Nephron (organoid): ENCODE data around the gene SLC38A3.

Source experiments
- H3K27ac Mint-ChIP-seq, 3 experiments: 2 replicates each; pipeline ENCODE4 v1.8.0; 2020; ENCODE audit warnings: mixed read lengths in 3 of 3, mild to moderate bottlenecking in 2 of 3, moderate library complexity in 1 of 3
- H3K27me3 Mint-ChIP-seq: 2 replicates; pipeline ENCODE4 v1.8.0; 2021; ENCODE audit warnings: low read depth, mild to moderate bottlenecking, moderate library complexity, mixed read lengths
- H3K36me3 Mint-ChIP-seq: 2 replicates; pipeline ENCODE4 v1.8.0; 2020; ENCODE audit warnings: low read depth, mixed read lengths
- H3K4me1 Mint-ChIP-seq: 2 replicates; pipeline ENCODE4 v1.8.0; 2020; ENCODE audit warnings: mixed read lengths
- H3K4me3 Mint-ChIP-seq, 3 experiments: 2 replicates each; pipeline ENCODE4 v1.8.0; 2020; ENCODE audit warnings: mild to moderate bottlenecking in 3 of 3, mixed read lengths in 3 of 3, moderate library complexity in 2 of 3
- H3K9me3 Mint-ChIP-seq: 2 replicates; pipeline ENCODE4 v1.8.0; 2020; ENCODE audit warnings: mixed read lengths
- TF ChIP-seq, protein P1 (sequence below), 3 experiments: fragments of 200-600 bp; sonication (generic); IDR thresholded peaks; one replicate each; pipeline ENCODE4 v1.5.0; 2021; ENCODE audit warnings: antibody characterized with exemption in 3 of 3; ENCODE audit not compliant: unreplicated experiment in 3 of 3

The SLC38A3 gene

DNA sequence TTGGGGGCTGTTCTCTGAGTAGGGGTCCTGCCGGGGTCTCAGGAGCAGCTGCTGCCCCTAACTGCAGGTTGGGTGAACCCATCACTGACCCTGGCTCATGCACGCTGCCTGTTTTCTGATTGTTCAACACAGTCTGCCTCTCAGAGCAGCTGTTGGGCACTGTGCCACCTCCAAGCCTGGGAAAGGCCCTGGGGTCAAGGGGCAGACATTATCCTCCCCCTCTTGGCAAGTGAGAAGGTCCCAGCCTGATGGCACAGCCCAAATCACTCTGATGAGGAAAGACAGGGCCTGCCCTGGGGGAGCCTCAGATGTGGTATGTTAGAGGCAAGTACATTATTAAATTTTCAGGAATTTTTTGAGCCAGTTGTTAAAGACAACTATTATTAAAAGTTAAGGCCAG lies 27.7 kb upstream of the SLC38A3 start:
- H3K4me3 Mint-ChIP-seq = no peak overlapping the region
- peaks cover 39% of the 10 kb centered on the region for H3K36me3 Mint-ChIP-seq
- TF ChIP-seq, protein P1, sequence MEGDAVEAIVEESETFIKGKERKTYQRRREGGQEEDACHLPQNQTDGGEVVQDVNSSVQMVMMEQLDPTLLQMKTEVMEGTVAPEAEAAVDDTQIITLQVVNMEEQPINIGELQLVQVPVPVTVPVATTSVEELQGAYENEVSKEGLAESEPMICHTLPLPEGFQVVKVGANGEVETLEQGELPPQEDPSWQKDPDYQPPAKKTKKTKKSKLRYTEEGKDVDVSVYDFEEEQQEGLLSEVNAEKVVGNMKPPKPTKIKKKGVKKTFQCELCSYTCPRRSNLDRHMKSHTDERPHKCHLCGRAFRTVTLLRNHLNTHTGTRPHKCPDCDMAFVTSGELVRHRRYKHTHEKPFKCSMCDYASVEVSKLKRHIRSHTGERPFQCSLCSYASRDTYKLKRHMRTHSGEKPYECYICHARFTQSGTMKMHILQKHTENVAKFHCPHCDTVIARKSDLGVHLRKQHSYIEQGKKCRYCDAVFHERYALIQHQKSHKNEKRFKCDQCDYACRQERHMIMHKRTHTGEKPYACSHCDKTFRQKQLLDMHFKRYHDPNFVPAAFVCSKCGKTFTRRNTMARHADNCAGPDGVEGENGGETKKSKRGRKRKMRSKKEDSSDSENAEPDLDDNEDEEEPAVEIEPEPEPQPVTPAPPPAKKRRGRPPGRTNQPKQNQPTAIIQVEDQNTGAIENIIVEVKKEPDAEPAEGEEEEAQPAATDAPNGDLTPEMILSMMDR (IDR thresholded peaks at IDR 0.05; ENCODE audit: unreplicated experiment in 3 of 3) = no peak
- H3K9me3 Mint-ChIP-seq = no peaks in the 10 kb centered on the region
- H3K4me1 Mint-ChIP-seq = peaks cover 10% of the 10 kb centered on the region
- no peaks in the 10 kb centered on the region for H3K27me3 Mint-ChIP-seq
- no peak overlapping the region for H3K27ac Mint-ChIP-seq

DNA sequence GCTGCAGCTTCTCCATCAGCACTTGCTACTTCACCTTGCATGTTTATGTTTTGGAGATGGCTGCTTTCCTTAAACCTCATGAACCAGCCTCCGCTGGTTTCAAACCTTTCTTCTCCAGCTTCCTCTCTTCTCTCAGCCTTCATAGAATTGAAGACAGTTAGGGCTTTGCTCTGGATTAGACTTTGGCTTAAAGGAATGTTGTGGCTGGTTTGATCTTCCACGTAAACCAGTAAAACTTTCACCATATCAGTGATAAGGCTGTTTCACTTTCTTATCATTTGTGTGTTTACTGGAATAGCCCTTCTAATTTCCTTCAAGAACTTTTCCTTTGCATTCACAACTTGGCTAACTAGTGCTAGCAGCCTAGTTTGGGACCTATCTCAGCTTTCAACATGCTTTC lies 25.4 kb upstream of the SLC38A3 start:
- TF ChIP-seq, protein P1 (IDR thresholded peaks at IDR 0.05; ENCODE audit: unreplicated experiment in 3 of 3) = no peak
- no peak overlapping the region for H3K4me3 Mint-ChIP-seq

DNA sequence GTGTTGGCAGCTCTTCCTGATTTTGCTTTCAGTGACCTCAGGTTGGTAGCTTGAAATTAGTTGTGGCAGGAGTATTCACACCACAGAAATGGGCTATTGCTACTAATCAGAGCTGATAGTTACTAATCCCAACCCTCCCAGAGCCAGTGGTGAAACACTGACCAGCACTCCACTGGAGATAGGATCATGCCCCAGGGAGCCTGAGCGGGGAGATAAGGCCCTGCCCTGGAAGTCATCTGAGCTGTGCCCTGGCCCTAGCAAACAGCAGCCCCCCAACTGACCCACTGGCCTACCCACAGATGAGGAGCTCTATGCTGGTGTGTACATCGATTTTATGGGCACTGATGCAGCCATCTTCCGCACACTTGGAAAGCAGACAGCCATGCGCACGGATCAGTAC lies 23.1 kb upstream of the SLC38A3 start:
- no peak overlapping the region for H3K27ac Mint-ChIP-seq
- TF ChIP-seq, protein P1 (IDR thresholded peaks at IDR 0.05; ENCODE audit: unreplicated experiment in 3 of 3) = no peak
- peaks cover 10% of the 10 kb centered on the region for H3K4me1 Mint-ChIP-seq
- H3K36me3 Mint-ChIP-seq = peaks cover 45% of the 10 kb centered on the region
- no peaks in the 10 kb centered on the region for H3K9me3 Mint-ChIP-seq
- H3K27me3 Mint-ChIP-seq = no peaks in the 10 kb centered on the region
- no peak overlapping the region for H3K4me3 Mint-ChIP-seq

More for the DNA sequence above, 25.4 kb upstream of the SLC38A3 start:
- Mint-ChIP-seq H3K27me3 (no peaks in the 10 kb centered on the region), H3K9me3 (no peaks in the 10 kb centered on the region), H3K36me3 (peaks cover 48% of the 10 kb centered on the region), H3K4me1 (peaks cover 10% of the 10 kb centered on the region), H3K27ac (no peak overlapping the region)

DNA sequence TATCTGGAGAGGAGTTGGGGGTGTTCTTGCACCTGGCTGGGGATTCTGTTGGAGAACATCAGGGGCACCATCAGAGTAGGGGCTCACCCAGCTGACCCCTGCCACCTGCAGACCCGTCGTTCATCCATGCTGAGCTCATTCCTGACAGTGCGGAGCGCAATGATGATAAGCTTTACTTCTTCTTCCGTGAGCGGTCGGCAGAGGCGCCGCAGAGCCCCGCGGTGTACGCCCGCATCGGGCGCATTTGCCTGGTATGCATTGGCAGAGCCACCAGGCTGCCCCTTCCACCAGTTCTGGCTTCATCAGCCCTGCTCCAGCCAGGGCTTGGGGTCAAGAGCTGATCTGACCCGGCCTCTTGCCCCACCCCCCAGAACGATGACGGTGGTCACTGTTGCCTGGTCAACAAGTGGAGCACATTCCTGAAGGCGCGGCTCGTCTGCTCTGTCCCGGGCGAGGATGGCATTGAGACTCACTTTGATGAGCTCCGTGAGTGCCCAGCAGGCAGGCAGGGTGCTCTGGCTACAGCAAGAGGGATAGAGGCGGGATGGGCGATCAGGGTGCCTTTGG lies 22.5 kb upstream of the SLC38A3 start:
- peaks cover 5% of the 10 kb centered on the region for H3K4me1 Mint-ChIP-seq
- no peak overlapping the region for H3K4me3 Mint-ChIP-seq
- H3K27me3 Mint-ChIP-seq = no peaks in the 10 kb centered on the region
- TF ChIP-seq, protein P1 (IDR thresholded peaks at IDR 0.05; ENCODE audit: unreplicated experiment in 3 of 3) = no peak
- H3K36me3 Mint-ChIP-seq = peaks cover 39% of the 10 kb centered on the region
- H3K9me3 Mint-ChIP-seq = no peaks in the 10 kb centered on the region
- no peak overlapping the region for H3K27ac Mint-ChIP-seq

DNA sequence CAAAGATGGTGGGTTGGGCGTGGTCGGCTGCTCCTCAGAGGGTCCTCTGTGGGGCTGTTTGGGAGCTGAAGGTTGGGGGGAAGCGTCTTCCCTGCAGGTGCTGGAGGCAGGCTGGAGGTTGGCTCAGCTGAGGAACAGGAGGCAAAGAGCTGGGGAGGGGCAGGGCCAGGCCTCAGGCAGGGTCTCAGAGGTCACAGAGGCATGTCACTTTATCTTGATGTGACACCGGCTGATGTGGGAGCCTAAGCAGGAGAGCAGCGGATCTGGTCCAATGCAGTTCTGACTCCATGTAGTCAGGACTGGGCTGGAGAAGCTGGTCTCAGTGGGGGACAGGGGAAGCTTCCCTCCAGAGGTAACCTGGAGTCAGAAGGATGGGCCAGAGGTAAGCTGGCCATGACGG lies 21.3 kb upstream of the SLC38A3 start:
- TF ChIP-seq, protein P1 (IDR thresholded peaks at IDR 0.05; ENCODE audit: unreplicated experiment in 3 of 3) = no peak

DNA sequence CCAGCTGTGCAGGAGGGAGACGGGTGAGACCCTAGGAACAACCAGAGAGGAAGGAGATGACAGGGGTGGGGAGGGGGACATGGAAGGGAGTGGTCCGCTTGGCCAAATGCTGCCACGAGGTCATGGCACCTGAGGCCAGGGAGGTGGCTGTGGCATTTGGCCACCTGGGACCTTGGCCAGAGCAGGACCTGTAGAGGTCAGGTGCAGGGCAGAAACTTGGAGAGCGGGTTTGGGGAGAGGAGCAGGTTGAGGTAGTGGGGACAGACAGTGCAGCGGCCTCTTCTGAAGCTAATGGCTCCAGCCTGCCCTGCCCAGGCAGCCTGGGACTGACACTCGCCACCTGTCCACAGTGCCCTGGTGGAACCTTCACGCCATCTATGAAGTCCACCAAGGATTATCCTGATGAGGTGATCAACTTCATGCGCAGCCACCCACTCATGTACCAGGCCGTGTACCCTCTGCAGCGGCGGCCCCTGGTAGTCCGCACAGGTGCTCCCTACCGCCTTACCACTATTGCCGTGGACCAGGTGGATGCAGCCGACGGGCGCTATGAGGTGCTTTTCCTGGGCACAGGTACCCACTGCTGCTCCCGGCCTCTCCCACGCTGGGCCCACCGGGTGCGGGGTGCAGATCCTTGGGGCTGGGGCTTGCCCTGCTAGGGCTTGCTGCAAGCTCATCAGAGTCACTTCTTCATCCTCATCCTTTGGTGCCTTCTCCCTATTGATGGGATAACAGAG lies 20.7 kb upstream of the SLC38A3 start:
- peaks cover 2% of the 10 kb centered on the region for H3K27me3 Mint-ChIP-seq
- peaks cover 10% of the 10 kb centered on the region for H3K4me1 Mint-ChIP-seq
- H3K36me3 Mint-ChIP-seq = peaks cover 38% of the 10 kb centered on the region
- TF ChIP-seq, protein P1 (IDR thresholded peaks at IDR 0.05; ENCODE audit: unreplicated experiment in 3 of 3) = no peak
- no peaks in the 10 kb centered on the region for H3K9me3 Mint-ChIP-seq
- no peak overlapping the region for H3K27ac Mint-ChIP-seq
- H3K4me3 Mint-ChIP-seq = no peak overlapping the region

More for the DNA sequence above, 21.3 kb upstream of the SLC38A3 start:
- Mint-ChIP-seq H3K36me3 (peaks cover 39% of the 10 kb centered on the region), H3K9me3 (no peaks in the 10 kb centered on the region), H3K4me1 (peaks cover 5% of the 10 kb centered on the region), H3K27me3 (no peaks in the 10 kb centered on the region), H3K27ac (no peak overlapping the region), H3K4me3 (no peak overlapping the region)
